ENCODE data around the gene DPF3.
"Not testable (repeated sequence)": the region's sequence is repeated elsewhere in the genome, so short reads cannot be mapped to it uniquely, and the experiment has no call there.

The DPF3 gene

DNA sequence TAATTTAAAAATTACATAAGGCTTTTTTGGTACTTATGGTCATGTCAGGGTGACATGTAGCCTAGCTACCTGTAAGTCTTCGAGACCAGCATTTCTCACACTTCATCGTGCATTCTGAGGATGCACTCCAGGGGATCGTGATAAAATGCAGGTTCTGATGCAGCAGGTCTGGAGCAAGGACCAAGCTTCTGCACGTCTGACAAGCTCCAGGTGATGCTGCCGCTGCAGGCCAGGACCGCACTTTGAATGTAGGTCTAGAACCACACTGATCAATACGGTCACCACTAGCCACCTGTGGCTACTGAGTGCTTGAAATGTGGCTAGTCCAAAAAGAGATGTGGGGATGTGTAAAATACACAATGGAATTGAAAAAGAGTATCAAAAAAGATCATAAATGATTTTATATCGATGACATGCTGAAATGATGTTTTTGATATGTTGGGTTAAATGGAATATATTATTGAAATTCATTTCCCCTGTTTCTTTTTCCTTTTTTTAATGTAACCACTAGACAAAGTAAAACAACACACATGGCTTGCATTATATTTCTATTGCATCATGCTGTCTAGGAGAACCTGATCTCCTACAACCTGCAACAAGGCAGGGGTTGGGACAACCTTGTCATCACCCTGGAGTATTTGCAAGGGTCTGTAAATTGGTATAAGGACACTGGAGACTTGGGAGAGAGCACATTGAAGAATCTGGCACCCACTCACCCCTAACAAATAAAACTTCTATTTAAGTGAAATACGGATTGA is 142.4 kb downstream of the DPF3 start:
- H3K36me3 ChIP-seq (replicated peaks in 1 of 2; ENCODE audit: control insufficient read depth in 2 of 2, insufficient read depth in 2 of 2, low read length in 2 of 2): no peaks in the 10 kb centered on the region
- H3K14ac ChIP-seq (ENCODE audit: low read length): no peak overlapping the region
- H3K27ac ChIP-seq (replicated peaks; ENCODE audit: low read length): no peak overlapping the region
- H3K4me3 ChIP-seq (ENCODE audit: low read length in 2 of 2): no peak overlapping the region
- no peak overlapping the region for H2BK12ac ChIP-seq (ENCODE audit: low read length)
- H2BK5ac ChIP-seq (ENCODE audit: low read length): no peak overlapping the region
- DNase-seq (ENCODE audit: low spot score): no peak
- H3K9me3 ChIP-seq (replicated peaks in 1 of 2; ENCODE audit: control insufficient read depth in 2 of 2, insufficient read depth in 1 of 2, low read depth in 1 of 2, low read length in 2 of 2): no peaks in the 10 kb centered on the region
- no peak overlapping the region for H2AK5ac ChIP-seq (ENCODE audit: low read depth, low read length)
- no peak overlapping the region for H2BK15ac ChIP-seq (ENCODE audit: low read length)
- H3K79me1 ChIP-seq (ENCODE audit: low read depth, low read length): no peaks in the 10 kb centered on the region
- no peaks in the 10 kb centered on the region for H3K27me3 ChIP-seq (ENCODE audit: control insufficient read depth in 3 of 3, insufficient read depth in 3 of 3, low read depth in 1 of 3, low read length in 3 of 3)
- no peaks in the 10 kb centered on the region for H3K4me1 ChIP-seq (ENCODE audit: control insufficient read depth in 2 of 2, insufficient read depth in 1 of 2, low read depth in 1 of 2, low read length in 2 of 2)
- H3K4me2 ChIP-seq (ENCODE audit: insufficient read depth, low read length, poor library complexity, severe bottlenecking): no peak overlapping the region
- 100% methylated on average over 1 of the region's 9 CpGs; no CpG with 5 or more reads in 1 of the 2 donors for WGBS, 2 donors (ENCODE audit: extremely low coverage in 2 of 2, insufficient read length in 2 of 2, insufficient replicate concordance in 1 of 2)
- no peak overlapping the region for H3K18ac ChIP-seq (ENCODE audit: low read length)
- H4K8ac ChIP-seq (ENCODE audit: low read depth, low read length): no peak overlapping the region
- H3K23ac ChIP-seq (ENCODE audit: low read depth, low read length, poor library complexity): no peak overlapping the region
- H2AFZ ChIP-seq (ENCODE audit: low read length): no peak overlapping the region
- H4K91ac ChIP-seq (ENCODE audit: low read depth, low read length, poor library complexity): no peak overlapping the region
- no peak overlapping the region for H3K9ac ChIP-seq (ENCODE audit: low read depth, low read length, poor library complexity)
- H2BK120ac ChIP-seq (ENCODE audit: low read depth, low read length): no peak overlapping the region
- H3K4ac ChIP-seq (ENCODE audit: low read length): no peak overlapping the region

DNA sequence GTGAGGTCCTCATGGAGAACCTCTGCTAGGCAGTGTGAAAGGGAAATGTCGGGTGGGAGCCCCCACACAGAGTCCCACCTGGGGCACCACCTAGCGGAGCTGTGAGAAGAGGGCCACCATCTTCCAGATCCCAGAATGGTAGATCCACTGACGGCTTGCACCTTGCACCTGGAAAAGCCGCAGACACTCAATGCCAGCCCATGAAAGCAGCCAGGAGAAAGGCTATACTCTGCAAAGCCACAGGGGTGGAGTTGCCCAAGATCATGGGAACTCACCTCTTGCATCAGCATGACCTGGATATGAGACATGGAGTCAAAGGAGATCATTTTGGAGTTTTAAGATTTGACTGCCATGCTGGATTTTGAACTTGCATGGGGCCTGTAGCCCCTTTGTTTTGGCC is 145.0 kb downstream of the DPF3 start:
- not testable (repeated sequence) for H3K23ac ChIP-seq (ENCODE audit: low read depth, low read length, poor library complexity); H2BK5ac ChIP-seq (ENCODE audit: low read length); H3K9ac ChIP-seq (ENCODE audit: low read depth, low read length, poor library complexity); H3K18ac ChIP-seq (ENCODE audit: low read length); H3K27ac ChIP-seq (replicated peaks; ENCODE audit: low read length); H2BK12ac ChIP-seq (ENCODE audit: low read length); H3K4me1 ChIP-seq (ENCODE audit: control insufficient read depth in 2 of 2, insufficient read depth in 1 of 2, low read depth in 1 of 2, low read length in 2 of 2); H3K9me3 ChIP-seq (replicated peaks in 1 of 2; ENCODE audit: control insufficient read depth in 2 of 2, insufficient read depth in 1 of 2, low read depth in 1 of 2, low read length in 2 of 2); H2AK5ac ChIP-seq (ENCODE audit: low read depth, low read length); H4K8ac ChIP-seq (ENCODE audit: low read depth, low read length); H3K4ac ChIP-seq (ENCODE audit: low read length); H3K14ac ChIP-seq (ENCODE audit: low read length); H4K91ac ChIP-seq (ENCODE audit: low read depth, low read length, poor library complexity); H2AFZ ChIP-seq (ENCODE audit: low read length); H2BK120ac ChIP-seq (ENCODE audit: low read depth, low read length); H3K27me3 ChIP-seq (ENCODE audit: control insufficient read depth in 3 of 3, insufficient read depth in 3 of 3, low read depth in 1 of 3, low read length in 3 of 3); H3K36me3 ChIP-seq (replicated peaks in 1 of 2; ENCODE audit: control insufficient read depth in 2 of 2, insufficient read depth in 2 of 2, low read length in 2 of 2); H2BK15ac ChIP-seq (ENCODE audit: low read length); H3K4me2 ChIP-seq (ENCODE audit: insufficient read depth, low read length, poor library complexity, severe bottlenecking); DNase-seq (ENCODE audit: low spot score); H3K4me3 ChIP-seq (ENCODE audit: low read length in 2 of 2); H3K79me1 ChIP-seq (ENCODE audit: low read depth, low read length)
- no CpG with 5 or more reads among the region's 4 CpGs for WGBS, 2 donors (ENCODE audit: extremely low coverage in 2 of 2, insufficient read length in 2 of 2, insufficient replicate concordance in 1 of 2)

DNA sequence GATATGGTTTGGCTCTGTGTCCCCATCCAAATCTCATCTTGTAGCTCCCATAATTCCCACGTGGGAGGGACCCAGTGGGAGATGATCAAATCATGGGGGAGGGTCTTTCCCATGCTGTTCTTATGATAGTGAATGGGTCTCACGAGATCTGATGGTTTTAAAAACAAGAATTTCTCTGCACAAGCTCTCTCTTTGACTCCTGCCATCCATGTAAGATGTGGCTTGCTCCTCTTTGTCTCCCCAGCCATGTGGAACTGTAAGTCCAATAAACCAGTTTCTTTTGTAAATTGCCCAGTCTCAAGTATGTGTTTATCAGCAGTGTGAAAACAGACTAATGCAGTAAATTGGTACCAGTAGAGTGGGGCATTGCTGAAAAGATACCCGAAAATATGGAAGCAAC is 146.2 kb downstream of the DPF3 start:
- Histone ChIP-seq H3K27me3 (ENCODE audit: control insufficient read depth in 3 of 3, insufficient read depth in 3 of 3, low read depth in 1 of 3, low read length in 3 of 3) (no peaks in the 10 kb centered on the region), H4K91ac (ENCODE audit: low read depth, low read length, poor library complexity) (no peak overlapping the region), H2BK5ac (ENCODE audit: low read length) (no peak overlapping the region), H2BK15ac (ENCODE audit: low read length) (no peak overlapping the region), H2AK5ac (ENCODE audit: low read depth, low read length) (no peak overlapping the region), H2BK120ac (ENCODE audit: low read depth, low read length) (no peak overlapping the region), H3K9me3 (replicated peaks in 1 of 2; ENCODE audit: control insufficient read depth in 2 of 2, insufficient read depth in 1 of 2, low read depth in 1 of 2, low read length in 2 of 2) (no peaks in the 10 kb centered on the region), H2AFZ (ENCODE audit: low read length) (no peak overlapping the region), H3K4me1 (ENCODE audit: control insufficient read depth in 2 of 2, insufficient read depth in 1 of 2, low read depth in 1 of 2, low read length in 2 of 2) (no peaks in the 10 kb centered on the region), H3K4me2 (ENCODE audit: insufficient read depth, low read length, poor library complexity, severe bottlenecking) (no peak overlapping the region), H3K23ac (ENCODE audit: low read depth, low read length, poor library complexity) (no peak overlapping the region), H2BK12ac (ENCODE audit: low read length) (no peak overlapping the region), H3K4ac (ENCODE audit: low read length) (no peak overlapping the region), H3K14ac (ENCODE audit: low read length) (no peak overlapping the region), H3K79me1 (ENCODE audit: low read depth, low read length) (no peaks in the 10 kb centered on the region), H3K18ac (ENCODE audit: low read length) (no peak overlapping the region), H3K36me3 (replicated peaks in 1 of 2; ENCODE audit: control insufficient read depth in 2 of 2, insufficient read depth in 2 of 2, low read length in 2 of 2) (no peaks in the 10 kb centered on the region), H3K9ac (ENCODE audit: low read depth, low read length, poor library complexity) (no peak overlapping the region), H3K27ac (replicated peaks; ENCODE audit: low read length) (no peak overlapping the region), H3K4me3 (ENCODE audit: low read length in 2 of 2) (no peak overlapping the region), H4K8ac (ENCODE audit: low read depth, low read length) (no peak overlapping the region)
- WGBS, 2 donors (ENCODE audit: extremely low coverage in 2 of 2, insufficient read length in 2 of 2, insufficient replicate concordance in 1 of 2): no CpG with 5 or more reads among the region's 3 CpGs
- no peak for DNase-seq (ENCODE audit: low spot score)

DNA sequence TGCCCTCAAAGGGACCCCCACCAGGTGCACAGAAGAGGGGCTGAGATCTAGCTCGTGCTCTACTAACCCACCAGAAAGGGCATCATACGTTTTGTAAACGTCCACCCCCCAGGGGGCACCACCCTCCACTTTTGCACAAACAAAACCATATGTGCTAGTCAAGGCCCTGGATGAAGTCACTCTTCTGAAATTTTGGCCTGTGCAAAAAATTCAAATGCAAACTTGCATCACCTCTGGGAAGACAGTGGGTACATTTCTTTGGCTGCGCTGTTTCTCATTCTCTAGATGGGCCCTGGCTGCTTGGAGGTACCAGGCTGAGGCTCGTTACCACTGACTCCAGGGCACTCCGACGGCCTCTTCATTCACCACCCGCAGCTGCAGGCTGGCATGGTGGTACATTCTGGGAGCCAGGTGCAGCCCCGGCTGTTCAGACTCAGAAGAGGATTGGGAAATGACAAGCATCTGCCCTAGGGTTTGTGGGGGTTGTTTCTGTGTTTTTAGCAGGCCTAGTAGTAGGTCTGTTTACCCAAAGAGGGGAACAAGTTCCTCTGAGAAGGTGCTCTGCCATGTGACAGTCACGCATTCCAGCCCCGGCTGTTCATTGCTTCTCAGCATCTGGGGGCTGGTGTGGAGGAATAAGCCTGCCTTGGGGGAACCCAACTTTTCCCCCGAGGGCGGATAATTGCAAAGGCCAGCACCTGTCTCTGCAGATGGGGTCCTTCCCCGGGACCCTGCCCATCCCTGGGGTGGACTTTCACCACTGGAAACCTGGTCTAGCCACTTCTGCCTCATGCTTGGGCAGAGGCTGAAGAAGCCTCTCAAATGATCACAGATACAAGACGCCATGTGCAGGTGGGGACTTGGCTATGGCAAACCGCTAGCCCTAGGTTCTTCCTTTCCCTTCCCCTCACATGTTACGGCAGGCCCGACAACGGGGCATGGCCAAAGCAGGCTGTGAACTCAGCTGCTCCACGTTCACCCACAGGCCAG is 147.6 kb downstream of the DPF3 start:
- no peak overlapping the region for H3K14ac ChIP-seq (ENCODE audit: low read length)
- H3K9me3 ChIP-seq (replicated peaks in 1 of 2; ENCODE audit: control insufficient read depth in 2 of 2, insufficient read depth in 1 of 2, low read depth in 1 of 2, low read length in 2 of 2): no peaks in the 10 kb centered on the region

More for the DNA sequence above, 147.6 kb downstream of the DPF3 start:
- no peak overlapping the region for H2BK12ac ChIP-seq (ENCODE audit: low read length)
- no peak overlapping the region for H4K91ac ChIP-seq (ENCODE audit: low read depth, low read length, poor library complexity)
- no peak overlapping the region for H2AFZ ChIP-seq (ENCODE audit: low read length)
- no peak overlapping the region for H2BK120ac ChIP-seq (ENCODE audit: low read depth, low read length)
- no peaks in the 10 kb centered on the region for H3K79me1 ChIP-seq (ENCODE audit: low read depth, low read length)
- no peak overlapping the region for H3K9ac ChIP-seq (ENCODE audit: low read depth, low read length, poor library complexity)
- no peak overlapping the region for H4K8ac ChIP-seq (ENCODE audit: low read depth, low read length)
- WGBS, 2 donors (ENCODE audit: extremely low coverage in 2 of 2, insufficient read length in 2 of 2, insufficient replicate concordance in 1 of 2): no CpG with 5 or more reads among the region's 20 CpGs
- no peak overlapping the region for H3K23ac ChIP-seq (ENCODE audit: low read depth, low read length, poor library complexity)
- H3K4ac ChIP-seq (ENCODE audit: low read length): no peak overlapping the region
- no peak overlapping the region for H2AK5ac ChIP-seq (ENCODE audit: low read depth, low read length)
- DNase-seq (ENCODE audit: low spot score): no peak
- no peak overlapping the region for H2BK15ac ChIP-seq (ENCODE audit: low read length)
- no peak overlapping the region for H3K27ac ChIP-seq (replicated peaks; ENCODE audit: low read length)
- no peak overlapping the region for H2BK5ac ChIP-seq (ENCODE audit: low read length)
- H3K36me3 ChIP-seq (replicated peaks in 1 of 2; ENCODE audit: control insufficient read depth in 2 of 2, insufficient read depth in 2 of 2, low read length in 2 of 2): no peaks in the 10 kb centered on the region
- H3K27me3 ChIP-seq (ENCODE audit: control insufficient read depth in 3 of 3, insufficient read depth in 3 of 3, low read depth in 1 of 3, low read length in 3 of 3): no peaks in the 10 kb centered on the region
- peaks cover 0 to 5% of the 10 kb centered on the region in 2 donors for H3K4me1 ChIP-seq (ENCODE audit: control insufficient read depth in 2 of 2, insufficient read depth in 1 of 2, low read depth in 1 of 2, low read length in 2 of 2)
- no peak overlapping the region for H3K4me2 ChIP-seq (ENCODE audit: insufficient read depth, low read length, poor library complexity, severe bottlenecking)
- H3K4me3 ChIP-seq (ENCODE audit: low read length in 2 of 2): no peak overlapping the region
- H3K18ac ChIP-seq (ENCODE audit: low read length): no peak overlapping the region

Data from neuronal stem cell (in vitro differentiated cells).